GM23338 (cell line): ENCODE results near the gene NEMF. TPM values are rescaled to one million over a fixed set of nuclear protein-coding genes. Genes with fewer than 3 reads are reported as not detected.
A peak's percentile ranks its signal among the peaks of the same experiment; 100 is the strongest.

ENCODE experiments used
- ATAC-seq: fragments of 200-7000 bp; cut with Tn5 transposase; 3 replicates; pipeline ENCODE4 v1.9.1; 2020
- DNase-seq: peaks from one replicate; pipeline ENCODE4 v3.0.0-alpha.2; 2015; ENCODE audit warnings: low spot score
- H2AFZ ChIP-seq: fragments of 200-600 bp; sonication (generic); 2 replicates; pipeline ENCODE4 v1.8.0; 2016; ENCODE audit warnings: antibody characterized with exemption, mild to moderate bottlenecking, moderate library complexity
- H3F3A ChIP-seq: fragments of 200-600 bp; sonication (generic); replicated peaks from 2 replicates; pipeline ENCODE4 v1.8.0; 2017; ENCODE audit warnings: antibody characterized with exemption, mixed run types, low read depth
- H3K27ac ChIP-seq: fragments of 200-600 bp; sonication (generic); 2 replicates; pipeline ENCODE4 v1.6.1; 2016; ENCODE audit warnings: low read depth
- H3K27me3 ChIP-seq: fragments of 200-600 bp; sonication (generic); 2 replicates; pipeline ENCODE4 v1.8.0; 2016; ENCODE audit warnings: mild to moderate bottlenecking, mixed run types, moderate library complexity; ENCODE audit not compliant: insufficient read depth
- H3K36me3 ChIP-seq: fragments of 200-600 bp; sonication (generic); 2 replicates; pipeline ENCODE4 v1.8.0; 2016; ENCODE audit warnings: mild to moderate bottlenecking; ENCODE audit not compliant: insufficient read depth
- H3K4me1 ChIP-seq: fragments of 200-600 bp; sonication (generic); 2 replicates; pipeline ENCODE4 v1.8.0; 2016; ENCODE audit warnings: mild to moderate bottlenecking, moderate library complexity; ENCODE audit not compliant: insufficient read depth
- H3K4me2 ChIP-seq: fragments of 200-600 bp; sonication (generic); 2 replicates; pipeline ENCODE4 v1.7.1; 2017; ENCODE audit warnings: mixed run types
- H3K4me3 ChIP-seq: fragments of 200-600 bp; sonication (generic); 2 replicates; pipeline ENCODE4 v1.6.1; 2016; ENCODE audit warnings: mixed run types
- H3K79me2 ChIP-seq: fragments of 200-600 bp; sonication (generic); replicated peaks from 2 replicates; pipeline ENCODE4 v1.8.0; 2017; ENCODE audit warnings: mild to moderate bottlenecking; ENCODE audit not compliant: insufficient read depth
- H3K9me2 ChIP-seq: fragments of 200-600 bp; sonication (generic); 2 replicates; pipeline ENCODE4 v1.8.0; 2017; ENCODE audit not compliant: insufficient read depth
- H4K20me1 ChIP-seq: fragments of 200-600 bp; sonication (generic); replicated peaks from 2 replicates; pipeline ENCODE4 v1.8.0; 2017; ENCODE audit warnings: mild to moderate bottlenecking; ENCODE audit not compliant: insufficient read depth
- H3K27ac Mint-ChIP-seq: 2 replicates; pipeline ENCODE4 v1.8.0; 2020; ENCODE audit warnings: inconsistent platforms, mild to moderate bottlenecking, moderate library complexity, mixed read lengths
- H3K27me3 Mint-ChIP-seq: 3 replicates; pipeline ENCODE4 v1.8.0; 2022; ENCODE audit warnings: low read depth, mild to moderate bottlenecking, moderate library complexity, mixed read lengths, inconsistent platforms; ENCODE audit not compliant: insufficient read depth, poor library complexity
- H3K36me3 Mint-ChIP-seq: 3 replicates; pipeline ENCODE4 v1.8.0; 2021; ENCODE audit warnings: low read depth, mild to moderate bottlenecking, inconsistent platforms, moderate library complexity, mixed read lengths
- H3K4me1 Mint-ChIP-seq: 3 replicates; pipeline ENCODE4 v1.8.0; 2020; ENCODE audit warnings: mild to moderate bottlenecking, inconsistent platforms, mixed read lengths
- H3K4me3 Mint-ChIP-seq: 3 replicates; pipeline ENCODE4 v1.8.0; 2021; ENCODE audit warnings: moderate library complexity, mild to moderate bottlenecking, inconsistent platforms, mixed read lengths
- H3K9me3 Mint-ChIP-seq: 3 replicates; pipeline ENCODE4 v1.8.0; 2020; ENCODE audit warnings: moderate library complexity, mild to moderate bottlenecking, inconsistent platforms, mixed read lengths
- CREB1 ChIP-seq: fragments of 250-450 bp; sonication (Bioruptor Pico); IDR thresholded peaks from 2 replicates; pipeline ENCODE4 v1.5.0; 2020; ENCODE audit warnings: low read depth, mild to moderate bottlenecking, moderate library complexity
- CTCF ChIP-seq, 2 experiments: fragments of 200-600 bp in 1 of 2; sonication (generic) in 1 of 2; conservative IDR thresholded peaks; 2 replicates each; pipeline versions ENCODE4 v1.5.1 to v1.6.1; 2016 to 2017; ENCODE audit warnings: antibody characterized with exemption in 2 of 2, low read depth in 2 of 2, mild to moderate bottlenecking in 2 of 2, moderate library complexity in 1 of 2
- EZH2phosphoT487 ChIP-seq: fragments of 200-600 bp; sonication (generic); IDR thresholded peaks from one replicate; pipeline ENCODE4 v1.8.1; 2018; ENCODE audit warnings: antibody characterized with exemption; ENCODE audit not compliant: unreplicated experiment
- JUNB ChIP-seq: IDR thresholded peaks from one replicate; pipeline ENCODE4 v1.6.1; 2016; ENCODE audit warnings: antibody characterized with exemption; ENCODE audit not compliant: unreplicated experiment
- NANOG ChIP-seq: IDR thresholded peaks from 2 replicates; pipeline ENCODE4 v1.6.1; 2016; ENCODE audit warnings: antibody characterized with exemption, borderline replicate concordance
- REST ChIP-seq: IDR thresholded peaks from one replicate; pipeline ENCODE4 v1.6.1; 2018; ENCODE audit warnings: antibody characterized with exemption; ENCODE audit not compliant: unreplicated experiment
- polyA plus RNA-seq: library from polyadenylated mRNA; unstranded; fragments of >200 nt; fragmentation: Nextera tagmentation; extraction: Ambion mirVana; gene quantifications from 2 replicates; pipeline ENCODE4 v1.2.1, GENCODE V29; 2016
- total RNA-seq: library from RNA; depleted of rRNA; stranded (reverse); fragments of >200 nt; shearing (Covaris generic); gene quantifications from 2 replicates; pipeline ENCODE4 v1.2.3, GENCODE V29; 2014

The NEMF gene
- total and polyA plus RNA-seq, 2 experiments from 2014 or later: 58.4 to 88.1 TPM

- ATAC-seq: no peak
- H3K4me1 ChIP-seq: peaks cover 35% of the 10 kb centered on the region
- H3K27ac Mint-ChIP-seq: no peak overlapping the region
- H3F3A ChIP-seq: 0 out of 2 replicates have a peak, but pooled peaks cover 9% of the 10 kb centered on the region
- H3K4me1 Mint-ChIP-seq: peaks cover 30% of the 10 kb centered on the region
- H3K36me3 Mint-ChIP-seq: no peaks in the 10 kb centered on the region
- TF ChIP-seq JUNB (no peak), NANOG (no peak), CTCF (conservative IDR thresholded peaks at IDR 0.05; ENCODE audit: low read depth in 2 of 2) (no peak), EZH2phosphoT487 (no peak), CREB1 (no peak)
- H2AFZ ChIP-seq: no peak overlapping the region
- no peaks in the 10 kb centered on the region; the same call in 2 of the 3 replicates for H3K9me3 Mint-ChIP-seq
- H3K79me2 ChIP-seq: no peaks in the 10 kb centered on the region
- peak; percentile 43 for DNase-seq
- H3K27me3 ChIP-seq: no peaks in the 10 kb centered on the region
- no peak overlapping the region for H3K4me3 ChIP-seq
- no peak overlapping the region for H3K4me2 ChIP-seq
- H3K27ac ChIP-seq: no peak overlapping the region
- no peaks in the 10 kb centered on the region for H4K20me1 ChIP-seq
- peaks cover 5% of the 10 kb centered on the region for H3K27me3 Mint-ChIP-seq
- H3K36me3 ChIP-seq: no peaks in the 10 kb centered on the region
- H3K9me2 ChIP-seq: no peaks in the 10 kb centered on the region
- H3K4me3 Mint-ChIP-seq: no peak overlapping the region; the same call in 2 of the 3 replicates
These were observed 28.9 kb upstream of the NEMF start for GRCh38 chr14:49881350-49882001.

GRCh38 chr14:49880267-49881064, 27.9 kb upstream of the NEMF start:
- Histone ChIP-seq H3K4me2 (no peak overlapping the region), H3K4me3 (no peak overlapping the region), H3F3A (0 out of 2 replicates have a peak, but pooled peaks cover 7% of the 10 kb centered on the region), H2AFZ (no peak overlapping the region), H3K36me3 (no peaks in the 10 kb centered on the region), H3K79me2 (no peaks in the 10 kb centered on the region), H3K9me2 (no peaks in the 10 kb centered on the region), H4K20me1 (no peaks in the 10 kb centered on the region), H3K27ac (no peak overlapping the region), H3K4me1 (peaks cover 27% of the 10 kb centered on the region), H3K27me3 (no peaks in the 10 kb centered on the region)
- H3K27me3 Mint-ChIP-seq: peaks cover 5% of the 10 kb centered on the region
- H3K27ac Mint-ChIP-seq: no peak overlapping the region
- no peaks in the 10 kb centered on the region; the same call in 2 of the 3 replicates for H3K9me3 Mint-ChIP-seq
- DNase-seq (no peak), ATAC-seq (no peak; the same call in 2 of the 3 replicates)
- H3K36me3 Mint-ChIP-seq: no peaks in the 10 kb centered on the region
- no peak overlapping the region; the same call in 2 of the 3 replicates for H3K4me3 Mint-ChIP-seq
- peaks cover 28% of the 10 kb centered on the region for H3K4me1 Mint-ChIP-seq
- no peak for TF ChIP-seq CREB1
- no peak for TF ChIP-seq CTCF (conservative IDR thresholded peaks at IDR 0.05; ENCODE audit: low read depth in 2 of 2)
- TF ChIP-seq REST: no peak
